Ectodermal cell (in vitro differentiated cells): ENCODE measurements around the gene CTU1.
"Not testable (repeated sequence)": the region's sequence is repeated elsewhere in the genome, so short reads cannot be mapped to it uniquely, and the experiment has no call there.

Source experiments
- H3K27ac ChIP-seq: 2 replicates; pipeline ENCODE4 v1.7.0; 2013; ENCODE audit warnings: mild to moderate bottlenecking, low read depth, low read length; ENCODE audit not compliant: insufficient read depth, poor library complexity, severe bottlenecking
- H3K27me3 ChIP-seq: 2 replicates; pipeline ENCODE4 v1.7.0; 2013; ENCODE audit warnings: mild to moderate bottlenecking, low read length; ENCODE audit not compliant: insufficient read depth, control insufficient read depth, poor library complexity, severe bottlenecking
- H3K36me3 ChIP-seq: one replicate; pipeline ENCODE4 v1.7.0; 2013; ENCODE audit warnings: low read length; ENCODE audit not compliant: control insufficient read depth, insufficient read depth
- H3K4me1 ChIP-seq: one replicate; pipeline ENCODE4 v1.7.0; 2013; ENCODE audit warnings: low read length; ENCODE audit not compliant: control insufficient read depth, insufficient read depth
- H3K4me3 ChIP-seq: 2 replicates; pipeline ENCODE4 v1.7.0; 2013; ENCODE audit warnings: low read depth, low read length, control low read depth; ENCODE audit not compliant: insufficient read depth
- H3K9me3 ChIP-seq: 2 replicates; pipeline ENCODE4 v1.7.0; 2013; ENCODE audit warnings: mild to moderate bottlenecking, low read length, moderate library complexity; ENCODE audit not compliant: control insufficient read depth
- WGBS, 2 experiments: methylation state at CpG; one replicate each; pipeline ENCODE4 v1.1.7; 2013; ENCODE audit warnings: missing lambda C conversion rate in 2 of 2; 5-methylcytosine and 5-hydroxymethylcytosine counted together

The CTU1 gene

DNA sequence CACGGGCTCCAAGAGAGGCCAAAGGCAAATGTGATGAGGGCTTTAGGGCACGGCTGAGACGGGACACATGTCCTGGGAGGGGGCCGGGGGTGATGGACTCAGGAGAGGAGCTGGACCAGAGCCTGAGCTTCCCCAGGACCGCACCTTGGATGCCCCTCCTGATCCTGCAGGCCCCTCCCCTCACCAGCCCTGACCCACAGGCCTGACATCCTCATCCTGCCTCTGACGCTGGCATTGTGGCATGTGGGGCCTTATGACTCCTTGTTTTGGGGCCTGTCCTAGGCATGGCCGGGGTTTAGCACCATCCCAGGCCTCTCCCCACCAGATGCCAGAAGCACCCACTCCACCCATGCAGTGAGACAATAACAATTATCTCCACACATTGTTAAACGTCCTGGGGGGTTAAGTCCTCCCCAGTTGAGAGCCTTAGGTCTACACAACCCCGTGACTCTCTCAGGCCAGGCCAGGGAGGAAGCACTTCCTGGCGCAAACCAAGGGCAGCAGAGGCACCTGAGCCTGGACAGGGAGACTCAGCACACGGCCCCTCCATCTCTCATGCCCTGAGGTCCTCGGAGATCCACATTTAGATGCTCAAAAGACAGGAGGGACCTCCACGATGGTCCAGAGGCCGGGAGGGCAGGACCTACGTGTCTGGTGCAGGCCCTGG is 34.7 kb upstream of the CTU1 start:
- H3K9me3 ChIP-seq, H3K27me3 ChIP-seq, H3K4me3 ChIP-seq, H3K4me1 ChIP-seq, H3K27ac ChIP-seq, H3K36me3 ChIP-seq: not testable (repeated sequence)
- WGBS, 2 experiments = 89 to 90% methylated on average over 15 of the region's 15 CpGs

DNA sequence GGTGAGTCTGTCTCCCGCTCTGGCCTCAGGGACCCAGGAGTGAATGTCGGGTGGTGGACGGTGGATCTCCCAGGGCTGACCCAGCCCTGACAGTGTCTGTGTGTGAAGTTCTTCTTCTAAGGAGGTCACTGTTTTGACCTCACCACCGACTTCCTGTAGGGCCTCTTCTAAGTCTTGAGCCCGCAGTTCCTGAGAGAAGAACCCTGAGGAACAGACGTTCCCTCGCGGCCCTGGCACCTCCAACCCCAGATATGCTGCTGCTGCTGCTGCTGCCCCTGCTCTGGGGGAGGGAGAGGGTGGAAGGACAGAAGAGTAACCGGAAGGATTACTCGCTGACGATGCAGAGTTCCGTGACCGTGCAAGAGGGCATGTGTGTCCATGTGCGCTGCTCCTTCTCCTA is 33.9 kb upstream of the CTU1 start, which contains the start of gene SIGLEC7:
Gene SIGLEC7 (plus strand): TSS at position 183 of the 400 bp plus-strand sequence. CDS start 69 bp downstream, at position 252.
- H3K27me3 ChIP-seq = no peaks in the 10 kb centered on the region
- H3K36me3 ChIP-seq = no peaks in the 10 kb centered on the region
- no peak within 1 kb of the TSS for H3K4me3 ChIP-seq
- no peaks in the 10 kb centered on the region for H3K4me1 ChIP-seq
- H3K27ac ChIP-seq = no peak within 1 kb of the TSS
- no peaks in the 10 kb centered on the region for H3K9me3 ChIP-seq
- 92 to 95% methylated on average over 14 of the region's 14 CpGs for WGBS, 2 experiments

DNA sequence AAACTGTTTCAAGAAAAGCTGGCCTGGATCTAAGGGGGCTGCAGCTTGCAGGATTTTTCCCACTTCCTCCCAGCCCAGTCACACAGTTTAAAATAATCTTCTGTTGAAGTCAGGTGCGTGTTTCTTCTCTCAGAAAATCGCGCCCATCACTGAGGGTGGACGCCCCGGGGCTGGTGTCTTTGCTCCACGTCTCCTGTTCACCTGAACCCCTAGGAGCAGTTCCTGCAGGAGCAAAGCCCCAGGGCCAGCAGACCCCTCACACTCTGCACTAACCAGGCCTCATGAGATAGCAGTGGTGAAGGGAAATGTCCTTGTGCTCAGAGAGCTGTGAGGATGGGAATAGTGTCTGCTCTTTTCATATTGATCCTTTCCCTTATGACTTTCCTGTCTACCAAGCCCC is 33.0 kb upstream of the CTU1 start:
- no peak overlapping the region for H3K27ac ChIP-seq
- no peaks in the 10 kb centered on the region for H3K36me3 ChIP-seq
- H3K9me3 ChIP-seq = no peaks in the 10 kb centered on the region
- 89 to 95% methylated on average over 6 of the region's 6 CpGs for WGBS, 2 experiments
- H3K4me3 ChIP-seq = no peak overlapping the region
- no peaks in the 10 kb centered on the region for H3K27me3 ChIP-seq
- H3K4me1 ChIP-seq = no peaks in the 10 kb centered on the region

DNA sequence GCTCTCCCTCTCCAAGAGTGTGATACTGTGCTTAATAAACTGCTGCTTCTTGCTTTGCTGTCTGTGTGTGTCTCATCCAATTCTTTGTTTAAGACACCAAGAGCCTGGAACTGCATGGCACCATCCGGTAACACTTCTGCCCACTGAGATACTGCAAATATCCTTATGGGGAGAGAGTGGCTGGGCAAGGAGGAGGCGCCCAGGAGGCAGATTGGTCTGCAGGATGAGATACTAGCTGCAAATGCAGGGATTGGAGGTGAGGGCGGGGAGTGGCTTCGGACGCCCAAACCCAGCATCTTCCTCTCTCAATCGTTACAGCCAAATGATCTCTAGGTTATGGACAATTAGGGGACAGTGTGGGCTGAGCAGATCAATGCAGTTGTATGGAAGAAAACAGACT is 32.2 kb upstream of the CTU1 start:
- 27 to 38% methylated on average over 5 to 6 of the region's 6 CpGs for WGBS, 2 experiments
- Histone ChIP-seq H3K4me1 (no peaks in the 10 kb centered on the region), H3K27me3 (no peaks in the 10 kb centered on the region), H3K27ac (no peak overlapping the region), H3K9me3 (no peaks in the 10 kb centered on the region), H3K36me3 (no peaks in the 10 kb centered on the region), H3K4me3 (no peak overlapping the region)

DNA sequence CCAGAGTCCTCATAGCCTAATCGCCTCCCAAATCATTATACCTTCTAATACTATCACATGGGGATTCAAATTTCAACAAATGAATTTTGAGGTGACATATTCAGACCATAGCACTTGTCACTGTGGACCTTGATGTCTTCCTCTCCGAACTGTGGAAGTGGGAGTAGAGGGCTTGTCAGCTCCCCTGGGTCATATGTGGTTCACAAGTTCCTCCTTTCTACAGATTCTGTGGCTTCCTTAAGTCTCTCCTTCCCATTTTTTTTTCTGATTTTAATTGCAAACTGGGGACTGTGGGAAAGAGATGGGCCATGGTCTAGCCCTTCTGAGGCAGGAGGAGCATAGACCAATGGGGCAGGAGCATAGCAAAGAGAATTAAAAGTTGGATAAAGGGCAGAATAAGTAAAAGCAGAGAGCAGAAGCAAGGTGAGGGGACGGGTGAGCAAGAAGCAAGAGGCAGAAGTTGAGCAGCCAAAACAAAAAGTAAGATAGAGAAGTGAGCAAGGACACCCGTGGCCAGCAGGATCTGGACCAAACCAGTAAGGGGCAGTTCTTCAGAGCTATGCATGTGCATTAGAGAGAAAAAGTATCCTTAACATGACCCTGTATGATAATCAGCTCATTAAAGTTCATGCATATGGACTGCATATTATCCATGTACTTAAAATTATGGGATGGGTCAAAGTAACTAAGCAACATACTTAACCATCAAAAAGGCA is 31.2 kb upstream of the CTU1 start:
- 91 to 96% methylated on average over 4 of the region's 4 CpGs for WGBS, 2 experiments
- H3K4me1 ChIP-seq = no peaks in the 10 kb centered on the region
- no peak overlapping the region for H3K27ac ChIP-seq
- no peaks in the 10 kb centered on the region for H3K27me3 ChIP-seq
- H3K9me3 ChIP-seq = no peaks in the 10 kb centered on the region
- no peak overlapping the region for H3K4me3 ChIP-seq
- H3K36me3 ChIP-seq = no peaks in the 10 kb centered on the region

DNA sequence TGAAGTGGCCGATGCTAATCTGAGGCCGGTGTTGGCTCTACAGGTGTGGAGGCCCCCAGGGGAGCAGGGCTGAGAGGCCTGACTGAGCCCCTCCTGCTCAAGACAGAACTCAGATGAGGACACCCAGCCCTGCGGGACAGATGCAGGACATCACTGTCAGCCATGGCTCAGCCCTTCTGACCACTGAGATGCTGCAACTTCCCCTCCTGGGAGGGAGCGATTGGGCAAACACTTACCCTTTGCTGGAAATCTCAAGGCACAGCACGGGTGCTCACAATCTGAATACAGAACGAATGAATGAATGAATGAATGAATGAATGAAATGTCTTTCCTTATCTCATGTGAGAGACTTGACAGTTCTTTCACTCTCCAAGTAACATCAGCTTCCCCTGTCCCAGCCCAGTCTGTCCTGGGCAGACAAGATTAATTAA is 30.4 kb upstream of the CTU1 start:
- H3K4me3 ChIP-seq = no peak overlapping the region
- no peaks in the 10 kb centered on the region for H3K4me1 ChIP-seq
- WGBS, 2 experiments = 88% methylated on average over 6 of the region's 6 CpGs
- H3K36me3 ChIP-seq = no peaks in the 10 kb centered on the region
- no peaks in the 10 kb centered on the region for H3K9me3 ChIP-seq
- H3K27me3 ChIP-seq = no peaks in the 10 kb centered on the region
- no peak overlapping the region for H3K27ac ChIP-seq

DNA sequence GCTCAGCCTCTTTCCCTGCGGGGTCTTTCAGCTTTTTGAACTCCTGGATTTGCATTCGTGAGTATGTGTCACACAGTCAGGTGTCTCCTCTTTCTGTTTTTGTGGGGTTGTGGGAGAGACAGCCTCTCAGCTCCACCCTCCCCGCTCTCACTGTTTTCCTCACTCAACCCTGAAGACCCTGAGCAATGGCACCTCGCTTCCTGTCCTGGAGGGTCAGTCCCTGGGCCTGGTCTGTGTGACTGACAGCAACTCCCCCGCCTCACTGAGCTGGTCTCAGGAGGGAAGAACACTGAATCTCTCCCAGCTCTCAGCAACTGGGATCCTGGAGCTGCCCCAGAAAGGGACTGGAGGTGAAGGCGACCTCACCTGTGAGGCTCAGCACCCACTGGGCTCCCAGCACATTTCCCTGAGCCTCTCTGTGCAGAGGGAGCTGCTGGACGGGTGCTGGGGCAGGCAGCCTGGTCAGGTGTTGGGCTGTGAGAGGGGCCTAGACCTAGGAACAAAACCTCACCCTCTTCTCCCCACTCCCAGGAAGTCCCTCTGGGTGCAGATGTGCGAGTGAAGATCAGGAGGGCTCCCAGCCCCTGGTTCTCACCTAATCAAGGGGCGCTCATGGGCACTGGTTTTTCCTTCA is 29.7 kb upstream of the CTU1 start:
- H3K4me1 ChIP-seq = no peaks in the 10 kb centered on the region

DNA sequence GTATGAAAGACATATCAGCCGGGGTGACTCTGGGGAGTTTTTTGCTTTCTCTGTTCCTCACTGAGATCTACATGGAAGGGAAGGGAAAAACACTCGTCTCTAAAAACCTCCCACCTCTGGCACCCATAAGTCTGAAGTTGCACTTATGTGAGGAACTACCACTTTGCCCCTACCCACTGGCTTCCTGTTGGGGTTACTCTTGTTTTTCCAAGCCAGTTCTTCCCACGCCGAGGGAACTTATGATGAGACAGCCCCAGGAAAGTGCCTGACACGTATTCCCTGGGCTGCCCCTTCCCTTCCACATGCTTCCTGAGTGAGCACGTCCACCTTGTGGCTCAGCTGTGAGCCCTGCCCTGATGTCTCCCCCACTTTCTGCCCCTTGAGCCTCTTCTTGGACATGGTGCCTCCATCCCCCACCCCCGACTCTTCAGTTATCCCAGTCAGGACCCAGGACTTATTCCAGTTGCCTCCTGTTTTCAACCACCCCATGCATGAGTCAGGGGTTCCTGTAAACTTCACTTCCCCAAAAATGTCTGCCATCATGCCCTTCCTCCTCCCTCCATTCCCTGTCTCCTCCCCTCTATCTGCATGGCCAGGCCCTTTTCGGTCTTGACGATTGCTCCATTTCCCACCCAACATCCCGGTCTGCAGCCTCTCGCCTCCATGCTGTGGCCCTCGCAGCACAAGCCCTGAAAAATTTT is 28.8 kb upstream of the CTU1 start:
- H3K36me3 ChIP-seq = no peaks in the 10 kb centered on the region
- no peaks in the 10 kb centered on the region for H3K9me3 ChIP-seq
- no peak overlapping the region for H3K4me3 ChIP-seq
- H3K27ac ChIP-seq = no peak overlapping the region
- 88 to 90% methylated on average over 12 of the region's 12 CpGs for WGBS, 2 experiments
- no peaks in the 10 kb centered on the region for H3K27me3 ChIP-seq
- H3K4me1 ChIP-seq = no peaks in the 10 kb centered on the region

More for the DNA sequence above, 29.7 kb upstream of the CTU1 start:
- Histone ChIP-seq H3K27me3 (no peaks in the 10 kb centered on the region), H3K4me3 (no peak overlapping the region), H3K36me3 (no peaks in the 10 kb centered on the region), H3K9me3 (no peaks in the 10 kb centered on the region), H3K27ac (no peak overlapping the region)
- 87 to 88% methylated on average over 9 of the region's 9 CpGs for WGBS, 2 experiments

DNA sequence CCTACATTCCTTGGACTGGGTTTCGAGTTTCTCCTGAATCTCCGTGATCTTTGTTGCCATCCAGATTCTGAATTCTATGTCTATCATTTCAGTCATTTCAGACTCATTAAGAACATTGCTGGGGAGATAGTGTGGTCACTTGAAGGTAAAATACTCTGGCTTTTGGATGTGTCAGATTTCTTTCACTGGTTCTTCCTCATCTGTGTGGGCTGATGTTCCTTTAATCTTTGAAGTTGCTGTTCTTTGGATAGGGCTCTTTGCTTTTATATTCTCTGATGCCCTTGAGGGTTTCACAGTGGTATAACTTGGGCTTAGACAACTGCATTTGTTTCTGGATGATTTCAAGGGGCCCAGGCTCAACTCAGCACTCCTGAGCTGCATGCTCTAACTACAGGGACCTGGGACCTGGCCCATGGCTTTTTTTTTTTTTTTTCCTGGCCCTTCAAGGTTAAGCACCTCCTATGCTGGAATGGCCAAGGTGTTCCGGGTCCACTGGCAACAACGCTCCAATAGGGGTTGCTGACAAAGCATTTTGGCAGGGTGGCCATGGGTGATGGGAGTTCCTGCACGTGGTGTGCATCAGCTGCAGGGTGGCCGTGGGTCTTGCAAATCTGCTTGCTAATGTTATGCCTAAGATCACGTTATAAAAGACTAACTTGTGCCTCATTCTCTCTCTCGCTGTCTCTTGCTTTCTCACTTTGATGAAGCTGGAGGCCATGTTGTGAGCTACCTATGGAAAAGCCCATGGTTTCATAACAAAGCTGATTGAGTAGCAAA is 28.0 kb upstream of the CTU1 start:
- Histone ChIP-seq H3K4me1 (no peaks in the 10 kb centered on the region), H3K36me3 (no peaks in the 10 kb centered on the region), H3K27me3 (no peaks in the 10 kb centered on the region), H3K9me3 (no peaks in the 10 kb centered on the region), H3K4me3 (no peak overlapping the region), H3K27ac (no peak overlapping the region)
- 90 to 91% methylated on average over 8 of the region's 8 CpGs for WGBS, 2 experiments
